ENCODE data around the gene HOXC5. TPM values are rescaled to one million over a fixed set of nuclear protein-coding genes. Genes with fewer than 3 reads are reported as not detected.
A peak's percentile ranks its signal among the peaks of the same experiment; 100 is the strongest.

HOXC5 gene
- total RNA-seq, 1 experiment from 2014 or later, result not detected

DNA sequence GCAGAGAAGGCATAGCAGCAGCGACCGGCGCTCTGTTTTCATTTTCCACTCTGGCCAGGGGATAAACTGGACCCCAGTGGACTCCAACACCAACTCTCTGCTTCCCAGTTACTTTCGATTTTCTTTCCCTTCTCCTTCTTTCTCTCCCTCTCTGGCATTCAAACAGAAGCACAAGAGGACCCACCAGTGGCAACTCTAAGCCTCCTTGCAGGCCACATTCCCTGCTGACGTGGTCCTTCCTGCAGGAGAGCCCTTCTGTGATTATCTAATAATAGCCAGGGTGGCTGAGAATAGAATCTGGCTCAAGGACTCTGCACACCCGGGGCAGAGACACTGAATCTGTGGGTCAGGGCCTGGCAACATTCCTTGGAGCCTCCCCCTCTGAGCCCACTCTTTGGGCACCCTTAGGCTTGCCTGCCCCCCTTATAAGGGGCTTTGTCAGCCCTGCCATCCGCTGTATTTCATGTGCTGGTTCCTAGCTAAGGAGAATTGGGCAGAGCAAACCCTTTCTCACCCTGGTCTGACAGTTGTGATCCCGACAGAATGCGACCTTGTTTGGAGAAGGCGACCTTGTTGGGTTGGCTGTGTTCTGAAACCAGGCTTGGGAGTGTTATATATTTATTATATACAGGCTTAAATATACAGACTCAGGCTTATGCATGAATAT is 12.8 kb upstream of the HOXC5 start:
- Histone ChIP-seq H2AFZ (ENCODE audit: low read length) (no peak overlapping the region), H3K4me2 (ENCODE audit: low read depth, low read length, poor library complexity, severe bottlenecking) (no peak overlapping the region), H3K27me3 (ENCODE audit: low read length) (no peaks in the 10 kb centered on the region)

DNA sequence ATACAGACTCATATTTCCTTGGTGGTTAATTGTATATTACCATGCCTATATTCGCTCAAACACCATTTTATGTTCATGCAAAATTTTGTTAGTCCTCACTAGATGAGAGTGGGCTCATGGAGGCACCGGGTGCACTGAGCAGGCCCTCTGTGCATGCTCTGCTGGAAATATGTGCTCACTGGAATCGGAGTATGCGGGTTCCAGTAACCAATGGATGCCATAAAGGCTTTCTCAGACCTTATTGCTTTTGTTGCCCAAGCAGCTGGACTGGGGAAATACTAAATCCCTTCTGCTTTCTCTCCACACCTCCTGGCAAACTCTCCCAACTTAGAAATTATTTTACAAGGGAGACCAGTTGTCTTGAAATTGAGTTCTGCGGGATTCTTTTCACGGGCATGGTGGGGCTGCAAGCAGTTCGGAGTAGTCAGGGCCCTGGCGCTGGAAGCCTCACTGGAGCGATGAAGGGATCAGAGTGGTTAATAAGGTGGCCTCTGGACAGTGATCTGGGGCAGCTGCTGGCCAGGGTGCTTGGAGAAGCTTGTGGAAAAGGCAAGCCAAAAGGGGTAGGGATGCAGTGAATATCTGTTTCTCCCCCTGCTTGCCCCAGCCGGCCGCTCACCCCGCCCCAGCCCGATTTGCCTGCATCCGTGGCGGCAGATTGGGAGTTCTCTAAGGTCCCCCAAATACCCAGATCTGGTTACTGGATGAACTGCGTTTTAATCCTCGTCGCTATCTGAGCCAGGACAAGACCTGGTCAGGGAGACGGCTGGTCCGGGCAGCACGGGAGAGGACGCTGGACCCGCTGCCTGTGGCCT is 12.1 kb upstream of the HOXC5 start:
- Histone ChIP-seq H2AFZ (ENCODE audit: low read length) (no peak overlapping the region), H3K27ac (ENCODE audit: low read length) (no peak overlapping the region), H3K4me2 (ENCODE audit: low read depth, low read length, poor library complexity, severe bottlenecking) (no peak overlapping the region), H3K4me1 (ENCODE audit: low read length) (peaks cover 25% of the 10 kb centered on the region), H3K79me2 (ENCODE audit: low read length) (no peaks in the 10 kb centered on the region), H3K27me3 (ENCODE audit: low read length) (no peaks in the 10 kb centered on the region), H3K36me3 (ENCODE audit: insufficient read depth, low read length) (no peaks in the 10 kb centered on the region), H3K9me2 (replicated peaks; ENCODE audit: insufficient read depth, low read length) (no peaks in the 10 kb centered on the region), H3K9ac (ENCODE audit: low read length) (no peak overlapping the region), H3K4me3 (ENCODE audit: low read length) (no peak overlapping the region), H4K20me1 (ENCODE audit: insufficient read depth, low read depth, low read length) (no peaks in the 10 kb centered on the region), H3K9me3 (ENCODE audit: low read length) (no peaks in the 10 kb centered on the region)
- no peak for DNase-seq

More for the DNA sequence above, 12.8 kb upstream of the HOXC5 start:
- Histone ChIP-seq H3K9me2 (replicated peaks; ENCODE audit: insufficient read depth, low read length) (no peaks in the 10 kb centered on the region), H4K20me1 (ENCODE audit: insufficient read depth, low read depth, low read length) (no peaks in the 10 kb centered on the region), H3K27ac (ENCODE audit: low read length) (no peak overlapping the region), H3K9me3 (ENCODE audit: low read length) (no peaks in the 10 kb centered on the region), H3K9ac (ENCODE audit: low read length) (no peak overlapping the region), H3K4me1 (ENCODE audit: low read length) (peaks cover 19% of the 10 kb centered on the region), H3K79me2 (ENCODE audit: low read length) (no peaks in the 10 kb centered on the region), H3K36me3 (ENCODE audit: insufficient read depth, low read length) (no peaks in the 10 kb centered on the region), H3K4me3 (ENCODE audit: low read length) (no peak overlapping the region)
- no peak for DNase-seq

DNA sequence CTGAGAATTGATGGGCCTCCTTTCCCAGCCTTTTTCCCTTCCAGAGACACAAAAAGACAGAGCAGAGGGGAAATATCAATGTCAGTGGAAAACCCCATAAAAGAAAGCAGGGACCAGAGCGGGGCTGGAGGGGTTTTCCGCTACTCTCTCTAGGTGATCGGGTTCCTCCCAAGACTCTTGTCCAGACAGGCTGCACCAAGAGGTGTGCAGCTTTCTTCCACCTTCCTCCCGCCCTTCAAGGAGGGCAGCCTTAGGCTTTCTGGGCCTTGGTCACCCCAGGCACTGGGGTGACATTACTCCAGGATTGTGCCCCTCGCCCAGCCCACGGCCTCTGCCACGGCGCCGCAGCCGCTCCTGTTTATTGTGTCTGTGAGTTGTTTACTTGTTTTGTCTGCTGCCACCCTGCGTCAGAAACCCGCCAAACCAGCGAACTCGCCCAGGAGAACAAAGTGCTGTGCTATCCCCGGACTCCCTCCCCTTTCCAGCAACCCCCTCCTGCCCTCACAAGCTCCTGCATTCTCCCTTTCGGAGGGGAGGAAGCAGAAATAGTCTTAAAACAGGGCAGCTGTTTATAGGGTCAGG is 11.3 kb upstream of the HOXC5 start:
- H3K9me2 ChIP-seq (replicated peaks; ENCODE audit: insufficient read depth, low read length), result no peaks in the 10 kb centered on the region
- peaks cover 32% of the 10 kb centered on the region for H3K4me1 ChIP-seq (ENCODE audit: low read length)
- no peak overlapping the region for H3K9ac ChIP-seq (ENCODE audit: low read length)
- H3K27me3 ChIP-seq (ENCODE audit: low read length), result peaks cover 2% of the 10 kb centered on the region; the same call in 1 of the 2 replicates
- no peaks in the 10 kb centered on the region for H3K79me2 ChIP-seq (ENCODE audit: low read length)
- no peak overlapping the region for H3K4me2 ChIP-seq (ENCODE audit: low read depth, low read length, poor library complexity, severe bottlenecking)
- no peak overlapping the region for H3K4me3 ChIP-seq (ENCODE audit: low read length)
- H3K9me3 ChIP-seq (ENCODE audit: low read length), result no peaks in the 10 kb centered on the region
- DNase-seq, result no peak
- H4K20me1 ChIP-seq (ENCODE audit: insufficient read depth, low read depth, low read length), result no peaks in the 10 kb centered on the region
- H2AFZ ChIP-seq (ENCODE audit: low read length), result no peak overlapping the region; the same call in 1 of the 2 replicates
- H3K27ac ChIP-seq (ENCODE audit: low read length), result no peak overlapping the region
- H3K36me3 ChIP-seq (ENCODE audit: insufficient read depth, low read length), result no peaks in the 10 kb centered on the region

DNA sequence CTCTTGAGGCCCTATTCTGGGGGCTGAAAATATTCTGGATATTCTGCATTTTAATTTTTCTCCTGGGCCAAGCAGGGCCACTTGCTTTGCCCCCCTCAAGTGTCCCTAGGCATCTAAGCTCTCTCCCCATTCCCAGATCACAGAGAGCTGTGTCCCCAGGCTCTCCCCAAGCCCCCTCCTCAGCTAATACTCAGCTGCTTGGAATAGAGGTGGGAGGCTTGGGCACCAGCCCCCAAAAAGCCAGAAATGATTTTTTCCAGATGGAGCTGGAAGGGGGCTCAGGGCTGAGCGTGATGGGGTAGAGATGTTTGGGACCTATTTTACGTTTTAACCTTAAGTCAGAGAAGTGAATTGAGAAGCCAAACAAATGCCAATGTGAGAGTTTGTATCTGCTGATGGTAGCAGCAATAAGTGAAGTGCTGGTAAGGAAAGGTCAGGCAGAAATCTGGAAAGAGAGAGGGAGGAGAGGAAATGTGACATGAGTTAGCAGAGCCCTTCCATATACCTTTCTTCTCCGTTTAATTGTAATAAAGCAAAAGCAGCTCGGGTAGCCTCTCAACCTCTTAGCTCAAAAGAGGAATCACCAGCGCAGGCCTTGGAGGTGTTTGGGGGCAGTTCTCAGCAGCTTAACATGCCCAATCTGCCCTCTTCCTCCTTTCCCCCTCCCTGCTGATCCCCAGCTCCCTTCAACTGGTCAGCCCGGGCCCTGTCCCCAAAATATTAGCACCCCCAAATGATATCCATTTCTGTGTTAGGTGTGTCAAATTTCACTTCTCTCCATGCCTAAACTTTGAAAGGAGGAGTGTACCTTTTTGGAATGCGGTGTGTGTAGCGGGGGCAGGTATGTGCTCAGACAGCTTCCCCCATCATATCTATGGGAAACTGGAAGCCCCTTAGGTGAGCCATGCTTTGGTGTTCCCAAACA is 9.6 kb upstream of the HOXC5 start:
- Histone ChIP-seq H3K4me2 (ENCODE audit: low read depth, low read length, poor library complexity, severe bottlenecking) (no peak overlapping the region), H3K27me3 (ENCODE audit: low read length) (peaks cover 2% of the 10 kb centered on the region; the same call in 1 of the 2 replicates), H4K20me1 (ENCODE audit: insufficient read depth, low read depth, low read length) (no peaks in the 10 kb centered on the region), H3K27ac (ENCODE audit: low read length) (no peak overlapping the region), H3K9me2 (replicated peaks; ENCODE audit: insufficient read depth, low read length) (no peaks in the 10 kb centered on the region), H3K79me2 (ENCODE audit: low read length) (no peaks in the 10 kb centered on the region), H3K4me1 (ENCODE audit: low read length) (peaks cover 26% of the 10 kb centered on the region), H3K4me3 (ENCODE audit: low read length) (no peak overlapping the region), H3K9me3 (ENCODE audit: low read length) (no peaks in the 10 kb centered on the region), H2AFZ (ENCODE audit: low read length) (no peak overlapping the region), H3K36me3 (ENCODE audit: insufficient read depth, low read length) (no peaks in the 10 kb centered on the region), H3K9ac (ENCODE audit: low read length) (no peak overlapping the region)
- no peak for DNase-seq

DNA sequence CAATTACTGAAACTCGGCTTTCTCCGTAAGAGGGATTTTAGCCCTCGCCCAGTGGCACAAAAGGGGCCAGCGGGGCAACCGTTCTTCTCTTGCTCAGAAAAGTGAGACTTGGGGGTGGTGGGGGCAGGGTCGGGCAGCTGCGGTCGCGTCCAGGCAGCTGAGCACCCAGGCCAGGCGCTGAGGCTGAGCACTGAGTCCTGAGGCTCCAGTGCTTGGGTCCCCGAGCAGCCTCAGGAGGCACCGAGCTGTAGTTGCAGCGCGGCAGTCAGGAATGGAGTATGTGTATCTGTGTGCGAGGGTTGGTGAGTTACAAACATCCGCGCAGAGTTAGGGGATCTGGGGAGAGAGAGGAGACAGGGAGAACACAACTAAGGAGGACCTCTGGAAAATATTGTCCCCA is 8.7 kb upstream of the HOXC5 start:
- no peaks in the 10 kb centered on the region for H3K36me3 ChIP-seq (ENCODE audit: insufficient read depth, low read length)
- no peak overlapping the region for H2AFZ ChIP-seq (ENCODE audit: low read length)
- DNase-seq, result no peak
- no peaks in the 10 kb centered on the region for H3K79me2 ChIP-seq (ENCODE audit: low read length)
- no peaks in the 10 kb centered on the region for H3K9me2 ChIP-seq (replicated peaks; ENCODE audit: insufficient read depth, low read length)
- H3K4me3 ChIP-seq (ENCODE audit: low read length), result no peak overlapping the region
- H3K27me3 ChIP-seq (ENCODE audit: low read length), result peaks cover 2% of the 10 kb centered on the region; the same call in 1 of the 2 replicates
- no peaks in the 10 kb centered on the region for H3K9me3 ChIP-seq (ENCODE audit: low read length)
- no peak overlapping the region for H3K4me2 ChIP-seq (ENCODE audit: low read depth, low read length, poor library complexity, severe bottlenecking)
- H4K20me1 ChIP-seq (ENCODE audit: insufficient read depth, low read depth, low read length), result no peaks in the 10 kb centered on the region
- H3K4me1 ChIP-seq (ENCODE audit: low read length), result peaks cover 20% of the 10 kb centered on the region
- H3K9ac ChIP-seq (ENCODE audit: low read length), result no peak overlapping the region
- H3K27ac ChIP-seq (ENCODE audit: low read length), result no peak overlapping the region

DNA sequence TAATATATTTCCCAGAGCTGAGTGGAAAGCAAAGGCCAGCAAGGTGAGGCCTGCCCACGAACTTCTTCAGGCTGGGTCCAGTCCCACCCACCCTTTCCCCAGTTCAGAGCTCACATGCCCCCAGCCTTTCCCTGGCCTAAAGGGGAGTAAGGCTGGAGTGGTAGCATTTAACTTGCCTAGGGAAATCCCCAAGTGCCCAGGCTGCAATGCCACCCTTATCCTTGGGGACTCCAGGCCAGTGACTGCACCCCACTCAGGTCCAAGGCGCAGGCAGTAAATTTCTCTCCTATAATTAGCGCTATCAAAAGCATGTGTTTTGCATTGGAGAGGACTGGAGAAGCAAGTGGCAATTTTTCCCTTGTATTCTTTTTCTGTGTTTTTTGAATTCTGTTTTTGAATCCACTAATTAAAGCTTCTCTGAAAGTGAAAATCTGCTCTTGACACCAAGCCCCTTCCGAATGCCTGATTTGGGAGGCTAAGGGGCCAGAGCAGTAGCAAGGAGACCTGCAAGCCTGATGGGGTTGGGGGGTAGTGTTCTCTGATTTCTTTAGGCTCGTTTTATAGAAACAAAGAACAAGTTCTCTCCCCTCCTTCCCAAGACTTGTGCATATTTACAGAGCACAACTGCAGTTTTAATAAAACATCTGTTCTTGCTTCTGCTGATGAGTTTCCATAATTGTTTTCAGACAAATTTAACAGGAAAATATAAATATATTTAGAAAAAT is 8.1 kb upstream of the HOXC5 start:
- no peak for DNase-seq
- Histone ChIP-seq H3K9me3 (ENCODE audit: low read length) (no peaks in the 10 kb centered on the region), H3K27me3 (ENCODE audit: low read length) (peaks cover 2% of the 10 kb centered on the region; the same call in 1 of the 2 replicates), H4K20me1 (ENCODE audit: insufficient read depth, low read depth, low read length) (no peaks in the 10 kb centered on the region), H3K9me2 (replicated peaks; ENCODE audit: insufficient read depth, low read length) (no peaks in the 10 kb centered on the region), H3K4me3 (ENCODE audit: low read length) (no peak overlapping the region), H3K9ac (ENCODE audit: low read length) (no peak overlapping the region), H3K4me2 (ENCODE audit: low read depth, low read length, poor library complexity, severe bottlenecking) (no peak overlapping the region), H3K4me1 (ENCODE audit: low read length) (peaks cover 20% of the 10 kb centered on the region), H3K79me2 (ENCODE audit: low read length) (no peaks in the 10 kb centered on the region), H3K36me3 (ENCODE audit: insufficient read depth, low read length) (no peaks in the 10 kb centered on the region), H3K27ac (ENCODE audit: low read length) (no peak overlapping the region), H2AFZ (ENCODE audit: low read length) (no peak overlapping the region)

DNA sequence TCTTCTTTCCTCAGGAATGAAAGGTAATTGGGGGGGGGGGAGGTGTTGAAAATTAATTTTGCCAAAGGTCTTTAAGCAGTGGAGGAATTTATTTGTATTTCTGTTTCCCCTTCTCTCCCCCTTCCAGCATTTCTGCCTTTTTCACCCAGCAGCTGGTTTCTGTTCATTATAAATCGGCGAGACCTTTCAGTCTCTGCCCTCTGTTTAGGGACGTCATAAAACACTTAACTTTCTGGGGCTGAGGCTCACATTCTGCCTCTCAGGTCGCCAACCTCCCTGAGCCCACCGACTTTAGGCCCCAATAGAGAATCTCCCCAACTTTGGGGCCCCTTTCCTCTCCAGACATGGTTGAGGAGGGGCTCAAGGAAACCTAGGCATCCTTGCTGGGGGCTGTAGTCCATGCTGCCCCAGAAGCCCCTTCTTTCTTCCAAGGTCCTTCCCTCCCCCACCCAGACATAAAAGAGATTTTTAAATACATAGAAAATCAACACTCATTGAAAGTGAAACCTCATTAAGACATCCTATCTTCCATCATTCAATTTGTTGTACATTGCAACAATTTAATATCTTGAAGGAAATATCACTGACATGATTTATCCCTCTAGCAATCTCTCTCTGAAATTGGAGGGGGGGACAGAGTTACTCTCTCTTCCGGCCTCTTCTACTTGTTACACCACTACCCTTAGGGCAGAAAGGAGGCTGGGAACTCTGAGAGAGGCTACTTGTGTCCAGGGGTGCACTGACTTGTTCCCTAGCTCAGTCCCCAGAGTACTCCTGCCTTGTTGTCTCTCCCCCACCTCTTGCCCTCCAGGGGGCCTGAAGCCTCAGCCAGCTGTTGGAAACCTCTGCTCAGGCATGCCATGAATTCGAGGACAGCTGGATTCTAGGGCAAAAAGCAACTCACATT is 7.1 kb upstream of the HOXC5 start:
- Histone ChIP-seq H3K9me3 (ENCODE audit: low read length) (no peaks in the 10 kb centered on the region), H3K27ac (ENCODE audit: low read length) (no peak overlapping the region), H3K27me3 (ENCODE audit: low read length) (peaks cover 2% of the 10 kb centered on the region; the same call in 1 of the 2 replicates), H4K20me1 (ENCODE audit: insufficient read depth, low read depth, low read length) (no peaks in the 10 kb centered on the region), H3K4me3 (ENCODE audit: low read length) (no peak overlapping the region), H3K4me2 (ENCODE audit: low read depth, low read length, poor library complexity, severe bottlenecking) (peak overlapping the region; percentile 17), H3K9me2 (replicated peaks; ENCODE audit: insufficient read depth, low read length) (no peaks in the 10 kb centered on the region), H3K36me3 (ENCODE audit: insufficient read depth, low read length) (no peaks in the 10 kb centered on the region), H3K4me1 (ENCODE audit: low read length) (peaks cover 20% of the 10 kb centered on the region), H2AFZ (ENCODE audit: low read length) (peak overlapping the region; percentile 67; the same call in 1 of the 2 replicates), H3K79me2 (ENCODE audit: low read length) (no peaks in the 10 kb centered on the region), H3K9ac (ENCODE audit: low read length) (peak overlapping the region; percentile 45)
- no peak for DNase-seq
